Fibroblast of the aortic adventitia (primary cell): ENCODE data around the gene MAN2B2. TPM values are rescaled to one million over a fixed set of nuclear protein-coding genes. Genes with fewer than 3 reads are reported as not detected.

Experiments
- DNase-seq: peaks from one replicate; pipeline ENCODE4 v3.0.0-alpha.2; 2010; ENCODE audit warnings: low read depth
- H3K4me3 ChIP-seq: 2 replicates; pipeline ENCODE4 v1.5.1; 2011; ENCODE audit warnings: low read depth, mild to moderate bottlenecking, control low read depth, low read length, moderate library complexity
- total RNA-seq: library from RNA; depleted of rRNA; stranded (reverse); fragments of >200 nt; gene quantifications from 2 replicates; pipeline ENCODE4 v1.2.3, GENCODE V29; 2012; ENCODE audit warnings: low replicate concordance
- TF ChIP-seq, protein P1 (sequence below): IDR thresholded peaks from 2 replicates; pipeline ENCODE4 v1.5.1; 2011; ENCODE audit warnings: mild to moderate bottlenecking, low read length, control low read depth, inconsistent platforms; ENCODE audit not compliant: insufficient read depth

The MAN2B2 gene
- total RNA-seq, 1 donor = 25.9 TPM

DNA sequence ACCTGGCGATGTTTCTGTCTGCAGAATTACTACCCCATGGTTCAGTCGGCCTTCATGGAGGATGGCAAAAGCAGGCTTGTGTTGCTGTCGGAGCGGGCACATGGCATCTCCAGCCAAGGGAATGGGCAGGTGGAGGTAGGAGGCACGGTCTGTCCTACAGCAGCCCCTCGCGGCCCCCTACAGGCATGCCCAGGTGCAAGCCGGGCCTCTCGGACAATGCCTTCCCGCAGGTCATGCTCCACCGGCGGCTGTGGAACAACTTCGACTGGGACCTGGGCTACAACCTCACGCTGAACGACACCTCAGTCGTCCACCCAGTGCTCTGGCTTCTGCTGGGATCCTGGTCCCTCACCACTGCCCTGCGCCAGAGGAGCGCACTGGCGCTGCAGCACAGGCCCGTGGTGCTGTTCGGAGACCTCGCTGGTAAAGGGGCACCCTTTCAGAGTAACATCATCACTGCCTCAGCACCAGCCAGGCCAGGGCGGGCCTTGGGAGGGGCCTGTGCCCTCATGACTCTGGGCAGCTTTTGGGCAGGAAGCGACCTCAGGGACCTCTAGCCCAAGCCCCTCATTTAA, 36.0 kb downstream of the MAN2B2 start:
- H3K4me3 ChIP-seq = no peak overlapping the region
- TF ChIP-seq, protein P1, sequence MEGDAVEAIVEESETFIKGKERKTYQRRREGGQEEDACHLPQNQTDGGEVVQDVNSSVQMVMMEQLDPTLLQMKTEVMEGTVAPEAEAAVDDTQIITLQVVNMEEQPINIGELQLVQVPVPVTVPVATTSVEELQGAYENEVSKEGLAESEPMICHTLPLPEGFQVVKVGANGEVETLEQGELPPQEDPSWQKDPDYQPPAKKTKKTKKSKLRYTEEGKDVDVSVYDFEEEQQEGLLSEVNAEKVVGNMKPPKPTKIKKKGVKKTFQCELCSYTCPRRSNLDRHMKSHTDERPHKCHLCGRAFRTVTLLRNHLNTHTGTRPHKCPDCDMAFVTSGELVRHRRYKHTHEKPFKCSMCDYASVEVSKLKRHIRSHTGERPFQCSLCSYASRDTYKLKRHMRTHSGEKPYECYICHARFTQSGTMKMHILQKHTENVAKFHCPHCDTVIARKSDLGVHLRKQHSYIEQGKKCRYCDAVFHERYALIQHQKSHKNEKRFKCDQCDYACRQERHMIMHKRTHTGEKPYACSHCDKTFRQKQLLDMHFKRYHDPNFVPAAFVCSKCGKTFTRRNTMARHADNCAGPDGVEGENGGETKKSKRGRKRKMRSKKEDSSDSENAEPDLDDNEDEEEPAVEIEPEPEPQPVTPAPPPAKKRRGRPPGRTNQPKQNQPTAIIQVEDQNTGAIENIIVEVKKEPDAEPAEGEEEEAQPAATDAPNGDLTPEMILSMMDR = no peak
- no peak for DNase-seq

DNA sequence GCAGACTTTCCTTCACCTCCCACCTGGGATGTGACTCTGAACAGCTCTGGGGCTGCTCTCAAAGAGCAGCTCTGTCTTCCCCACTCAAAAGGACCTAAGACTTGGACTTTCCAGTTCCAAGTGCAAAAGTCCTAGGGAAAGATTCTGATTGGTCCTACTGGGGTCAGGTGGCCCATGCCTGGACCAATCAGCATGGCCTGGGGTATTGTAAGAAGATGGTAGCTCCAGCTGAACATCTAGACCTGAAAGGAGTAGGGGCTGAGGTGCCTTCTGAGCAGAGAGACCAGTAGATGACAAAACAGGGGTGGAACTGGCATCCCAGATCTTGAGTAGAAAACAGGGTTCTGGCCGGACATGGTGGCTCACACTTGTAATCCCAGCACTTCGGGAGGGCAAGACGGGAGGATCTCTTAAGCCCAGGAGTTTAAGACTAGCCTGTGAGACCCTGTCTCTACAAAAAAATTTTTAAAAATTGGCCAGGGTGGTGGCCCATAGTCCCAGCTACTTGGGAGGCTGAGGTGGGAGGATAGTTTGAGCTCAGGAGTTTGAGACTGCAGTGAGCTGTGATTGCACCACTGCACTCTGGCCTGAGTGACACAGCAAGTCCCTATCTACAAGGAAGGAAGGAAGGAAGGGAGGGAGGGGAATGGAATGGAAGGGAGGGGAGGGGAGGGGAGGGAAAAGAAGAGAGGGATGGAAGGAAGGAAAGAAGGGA, 38.1 kb downstream of the MAN2B2 start:
- TF ChIP-seq, protein P1 = no peak
- DNase-seq = no peak
- H3K4me3 ChIP-seq = no peak overlapping the region

DNA sequence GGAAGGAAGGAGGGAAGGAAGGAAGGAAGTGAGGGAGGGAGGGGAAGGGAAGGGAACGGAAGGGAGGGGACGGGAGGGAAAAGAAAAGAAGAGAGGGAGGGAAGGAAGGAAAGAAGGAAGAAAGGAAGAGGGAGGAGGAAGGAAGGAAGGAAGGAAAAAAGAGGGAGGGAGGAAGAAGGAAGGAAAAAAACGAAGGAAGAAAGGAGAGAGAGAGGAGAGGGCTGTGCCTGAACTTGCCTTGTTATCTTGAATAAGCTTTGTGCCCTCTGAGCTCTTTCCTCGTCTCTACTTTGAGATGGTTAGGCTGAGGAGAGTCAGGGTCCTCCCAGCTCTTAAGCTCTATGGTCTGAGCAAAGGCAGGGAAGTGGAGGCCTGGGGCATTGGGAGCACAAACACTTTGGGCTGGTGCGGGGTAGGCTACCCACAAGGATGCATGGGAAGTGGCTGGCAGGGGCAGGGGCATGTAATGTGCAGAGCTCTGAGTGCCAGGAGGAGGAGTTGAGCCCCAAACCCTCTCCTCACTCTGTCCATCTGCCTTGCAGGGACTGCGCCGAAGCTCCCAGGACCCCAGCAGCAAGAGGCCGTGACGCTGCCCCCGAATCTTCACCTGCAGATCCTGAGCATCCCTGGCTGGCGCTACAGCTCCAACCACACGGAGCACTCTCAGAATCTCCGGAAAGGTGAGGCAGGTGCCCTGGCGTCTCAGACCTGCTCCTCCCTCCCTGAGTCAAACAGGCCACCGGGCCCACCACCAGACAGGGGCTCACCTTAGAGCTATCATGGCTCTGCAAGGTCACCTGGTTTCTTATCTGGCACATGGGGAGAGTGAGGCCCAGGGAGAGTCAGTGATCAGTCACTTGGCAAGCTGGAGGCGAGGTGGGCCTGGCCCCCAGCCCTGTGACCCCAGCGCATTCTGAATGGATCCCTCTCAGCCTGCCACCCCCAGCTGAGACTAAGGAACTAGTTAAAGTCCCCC, 39.0 kb downstream of the MAN2B2 start:
- H3K4me3 ChIP-seq = no peak overlapping the region
- TF ChIP-seq, protein P1 = no peak
- DNase-seq = no peak

DNA sequence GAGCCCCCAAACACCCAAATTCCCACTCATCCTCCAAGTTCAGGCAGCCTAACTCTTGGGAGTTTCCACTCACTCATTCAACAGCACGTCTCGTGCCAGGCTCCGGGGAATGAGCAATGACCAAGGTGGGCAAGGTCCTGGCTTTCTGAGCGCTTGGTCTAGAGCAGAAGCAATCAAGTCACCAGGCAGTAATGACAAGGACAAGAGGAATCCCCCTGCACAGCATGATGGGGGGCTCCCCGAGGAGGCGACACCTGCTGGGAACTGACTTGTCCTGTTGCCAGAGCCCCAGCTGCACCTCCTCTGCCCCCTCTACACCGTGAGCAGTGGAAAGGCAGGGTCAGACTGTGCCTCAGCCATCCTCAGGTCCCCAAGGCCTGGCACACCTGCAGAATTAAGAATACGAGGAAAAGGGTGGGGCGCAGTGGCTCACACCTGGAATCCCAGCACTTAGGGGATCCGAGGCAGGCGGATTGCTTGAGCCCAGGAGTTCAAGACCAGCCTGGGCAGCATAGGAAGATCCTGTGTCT, 39.8 kb downstream of the MAN2B2 start:
- TF ChIP-seq, protein P1 = no peak
- no peak for DNase-seq
- H3K4me3 ChIP-seq = no peak overlapping the region

DNA sequence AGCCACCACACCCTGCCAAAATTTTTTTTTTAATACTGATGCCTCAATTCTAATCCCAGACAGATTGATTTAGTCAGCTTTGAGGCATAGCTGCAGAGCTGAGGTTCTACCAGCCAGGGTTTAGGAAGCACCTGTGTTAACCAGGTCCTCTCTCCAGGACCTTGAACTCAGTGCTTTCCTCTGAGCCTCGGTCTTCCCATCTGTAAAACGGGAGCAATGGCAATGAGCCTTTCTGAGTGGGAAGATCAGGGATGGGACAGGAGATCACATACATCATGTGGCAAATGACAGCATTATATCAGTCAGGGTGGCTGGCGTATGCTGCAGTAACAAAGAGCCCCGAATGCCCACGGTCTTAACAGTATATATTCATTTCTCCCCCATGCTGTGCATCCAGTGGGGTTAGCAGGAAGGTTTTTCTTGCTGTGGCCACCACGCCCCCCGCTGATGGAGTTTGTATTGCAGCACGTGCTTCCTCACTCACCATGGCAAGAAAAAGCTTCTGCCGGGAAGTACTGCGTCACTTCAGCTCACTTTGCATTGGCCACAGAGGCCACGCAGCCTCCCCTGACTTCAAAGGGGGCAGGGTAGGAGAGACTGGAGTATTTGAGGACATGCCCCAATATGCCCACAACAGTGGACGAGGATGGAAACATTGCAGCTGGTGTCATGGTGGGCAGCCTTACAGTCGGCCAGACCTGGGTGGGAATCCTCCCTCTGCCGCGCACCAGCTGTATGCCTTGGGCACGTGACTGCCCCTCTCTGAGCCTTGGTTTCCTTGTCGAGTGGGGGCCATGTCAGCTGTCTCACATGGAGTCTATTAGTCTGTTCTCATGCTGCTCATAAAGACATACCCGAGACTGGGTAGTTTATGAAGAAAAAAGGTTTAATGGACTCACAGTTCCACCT, 41.4 kb downstream of the MAN2B2 start:
- TF ChIP-seq, protein P1 = no peak
- no peak for DNase-seq
- H3K4me3 ChIP-seq = no peak overlapping the region

DNA sequence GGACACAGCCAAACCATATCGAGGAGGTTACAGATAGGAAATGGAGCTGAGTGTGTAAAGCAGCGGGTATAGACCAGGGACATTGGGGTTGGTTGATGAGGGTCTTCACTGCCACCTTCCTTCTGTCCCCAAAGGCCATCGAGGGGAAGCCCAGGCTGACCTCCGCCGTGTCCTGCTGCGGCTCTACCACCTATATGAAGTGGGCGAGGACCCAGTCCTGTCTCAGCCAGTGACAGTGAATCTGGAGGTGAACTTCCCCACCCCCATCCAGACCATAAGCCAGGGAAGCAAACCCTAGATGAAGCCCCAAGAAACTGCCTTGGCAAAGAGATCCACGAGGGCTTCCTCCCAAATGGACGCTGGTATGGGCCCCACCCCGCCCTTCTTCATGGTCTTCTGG, 42.3 kb downstream of the MAN2B2 start:
- TF ChIP-seq, protein P1 = no peak
- H3K4me3 ChIP-seq = no peak overlapping the region
- no peak for DNase-seq
